Measurements from ENCODE around the gene OGFOD1.

The OGFOD1 gene

DNA sequence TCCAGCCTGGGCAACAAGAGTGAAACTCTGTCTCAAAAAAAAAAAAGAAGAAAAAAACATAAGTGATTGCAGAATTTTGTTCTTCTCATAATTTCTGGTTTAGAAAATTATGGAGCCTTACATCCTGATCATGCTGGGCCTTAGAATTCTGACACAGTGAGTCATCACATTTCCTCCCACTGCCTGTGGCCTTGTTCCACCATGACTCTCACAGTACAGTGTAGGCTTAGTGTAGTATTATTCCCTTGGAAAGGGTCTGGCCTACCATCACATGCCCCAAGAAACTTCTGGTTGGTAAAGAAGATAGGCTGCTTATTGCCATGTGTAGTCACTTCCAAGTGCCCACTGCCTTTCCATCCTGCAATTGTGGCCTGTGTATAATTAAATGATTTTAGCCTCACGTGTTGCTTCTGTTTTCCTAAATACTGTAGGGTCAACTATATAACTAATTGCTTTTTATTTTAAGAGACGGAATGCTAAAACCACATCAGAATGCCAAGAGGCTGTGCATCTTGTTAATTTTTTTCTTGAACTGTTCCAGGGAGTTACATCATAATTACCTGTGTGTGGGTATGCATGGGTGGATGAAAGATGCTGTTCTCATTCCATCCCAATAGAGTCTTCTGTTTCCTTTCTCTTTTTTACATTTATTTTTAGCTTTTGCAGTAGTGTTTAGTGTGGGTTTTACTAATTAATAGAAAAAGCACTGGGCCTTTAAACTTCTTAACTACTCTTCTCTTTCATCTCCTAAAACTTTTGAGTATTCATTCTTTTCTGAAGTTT, 25.9 kb downstream of the OGFOD1 start:
- TF ChIP-seq FOXP2 (optimal IDR thresholded peaks at IDR 0.05; ENCODE audit: borderline replicate concordance, extremely low read depth, extremely low read length, insufficient read depth) (no peak), SIN3A (IDR thresholded peaks at IDR 0.05; ENCODE audit: borderline replicate concordance, insufficient read depth, low read length) (no peak)

DNA sequence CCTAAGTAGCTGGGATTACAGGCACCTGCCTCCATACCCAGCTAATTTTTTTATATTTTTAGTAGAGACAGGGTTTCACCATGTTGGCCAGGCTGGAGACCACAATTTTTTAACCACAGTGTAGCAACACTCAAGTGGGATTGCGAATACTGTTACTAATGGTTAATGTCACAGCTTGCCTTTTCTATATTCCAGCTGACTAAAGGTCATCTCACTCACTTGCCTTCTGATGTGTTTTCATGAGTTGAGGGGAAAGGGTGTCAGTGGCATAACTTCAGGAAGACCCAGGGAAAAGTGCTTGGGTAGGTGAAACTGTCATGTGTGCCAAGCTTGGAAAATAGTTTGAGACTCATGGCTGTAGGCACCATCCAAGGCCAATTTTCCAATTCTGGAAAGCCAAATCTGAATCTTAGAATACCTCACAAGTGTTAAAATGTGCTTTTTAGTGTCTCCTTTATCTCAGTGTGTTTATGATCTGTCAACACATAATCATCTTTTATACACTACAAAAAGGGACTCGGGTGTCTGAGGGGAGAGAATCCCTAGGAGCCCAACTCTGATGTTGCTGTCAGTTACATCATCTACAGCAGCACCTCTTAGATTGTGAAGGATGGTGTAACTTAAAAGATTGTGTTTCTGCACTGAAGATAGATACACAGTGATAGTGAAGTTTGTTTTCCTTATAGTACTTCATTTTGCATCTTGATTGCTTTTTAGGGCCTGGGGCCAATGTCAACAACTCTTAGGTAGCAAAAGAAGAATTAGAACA, 27.1 kb downstream of the OGFOD1 start:
- TF ChIP-seq FOXP2 (optimal IDR thresholded peaks at IDR 0.05; ENCODE audit: borderline replicate concordance, extremely low read depth, extremely low read length, insufficient read depth) (no peak), TAF1 (IDR thresholded peaks at IDR 0.05; ENCODE audit: borderline replicate concordance, insufficient read depth, low read length) (no peak), SIN3A (IDR thresholded peaks at IDR 0.05; ENCODE audit: borderline replicate concordance, insufficient read depth, low read length) (no peak)

DNA sequence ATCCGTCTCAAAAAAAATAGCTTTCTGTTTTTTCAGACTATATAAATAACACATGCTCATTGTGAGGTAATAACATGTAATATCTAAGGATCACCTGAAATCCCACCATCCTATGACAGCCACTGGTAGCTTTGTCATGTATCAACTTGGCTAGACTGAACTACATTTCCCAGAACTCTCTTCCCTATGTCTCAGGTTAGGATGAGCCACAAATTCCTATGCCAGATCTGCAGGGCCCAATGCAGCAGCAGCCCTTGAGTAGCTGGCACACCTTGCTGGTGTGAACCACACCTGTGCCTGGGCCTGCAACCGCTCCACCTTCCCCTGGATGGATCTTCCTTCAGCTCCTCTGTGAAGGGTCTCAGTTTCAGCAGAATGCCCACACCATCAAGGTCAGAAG, 28.1 kb downstream of the OGFOD1 start:
- TF ChIP-seq POLR2AphosphoS5 (IDR thresholded peaks at IDR 0.05; ENCODE audit: low read depth, low read length), result no peak
- TF ChIP-seq, protein P1, sequence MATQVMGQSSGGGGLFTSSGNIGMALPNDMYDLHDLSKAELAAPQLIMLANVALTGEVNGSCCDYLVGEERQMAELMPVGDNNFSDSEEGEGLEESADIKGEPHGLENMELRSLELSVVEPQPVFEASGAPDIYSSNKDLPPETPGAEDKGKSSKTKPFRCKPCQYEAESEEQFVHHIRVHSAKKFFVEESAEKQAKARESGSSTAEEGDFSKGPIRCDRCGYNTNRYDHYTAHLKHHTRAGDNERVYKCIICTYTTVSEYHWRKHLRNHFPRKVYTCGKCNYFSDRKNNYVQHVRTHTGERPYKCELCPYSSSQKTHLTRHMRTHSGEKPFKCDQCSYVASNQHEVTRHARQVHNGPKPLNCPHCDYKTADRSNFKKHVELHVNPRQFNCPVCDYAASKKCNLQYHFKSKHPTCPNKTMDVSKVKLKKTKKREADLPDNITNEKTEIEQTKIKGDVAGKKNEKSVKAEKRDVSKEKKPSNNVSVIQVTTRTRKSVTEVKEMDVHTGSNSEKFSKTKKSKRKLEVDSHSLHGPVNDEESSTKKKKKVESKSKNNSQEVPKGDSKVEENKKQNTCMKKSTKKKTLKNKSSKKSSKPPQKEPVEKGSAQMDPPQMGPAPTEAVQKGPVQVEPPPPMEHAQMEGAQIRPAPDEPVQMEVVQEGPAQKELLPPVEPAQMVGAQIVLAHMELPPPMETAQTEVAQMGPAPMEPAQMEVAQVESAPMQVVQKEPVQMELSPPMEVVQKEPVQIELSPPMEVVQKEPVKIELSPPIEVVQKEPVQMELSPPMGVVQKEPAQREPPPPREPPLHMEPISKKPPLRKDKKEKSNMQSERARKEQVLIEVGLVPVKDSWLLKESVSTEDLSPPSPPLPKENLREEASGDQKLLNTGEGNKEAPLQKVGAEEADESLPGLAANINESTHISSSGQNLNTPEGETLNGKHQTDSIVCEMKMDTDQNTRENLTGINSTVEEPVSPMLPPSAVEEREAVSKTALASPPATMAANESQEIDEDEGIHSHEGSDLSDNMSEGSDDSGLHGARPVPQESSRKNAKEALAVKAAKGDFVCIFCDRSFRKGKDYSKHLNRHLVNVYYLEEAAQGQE (IDR thresholded peaks at IDR 0.05; ENCODE audit: insufficient read depth in 1 of 2, low read depth in 2 of 2, low read length in 2 of 2), result no peak
- TF ChIP-seq TAF1 (IDR thresholded peaks at IDR 0.05; ENCODE audit: borderline replicate concordance, insufficient read depth, low read length), result no peak
- TF ChIP-seq SIN3A (IDR thresholded peaks at IDR 0.05; ENCODE audit: borderline replicate concordance, insufficient read depth, low read length), result no peak

DNA sequence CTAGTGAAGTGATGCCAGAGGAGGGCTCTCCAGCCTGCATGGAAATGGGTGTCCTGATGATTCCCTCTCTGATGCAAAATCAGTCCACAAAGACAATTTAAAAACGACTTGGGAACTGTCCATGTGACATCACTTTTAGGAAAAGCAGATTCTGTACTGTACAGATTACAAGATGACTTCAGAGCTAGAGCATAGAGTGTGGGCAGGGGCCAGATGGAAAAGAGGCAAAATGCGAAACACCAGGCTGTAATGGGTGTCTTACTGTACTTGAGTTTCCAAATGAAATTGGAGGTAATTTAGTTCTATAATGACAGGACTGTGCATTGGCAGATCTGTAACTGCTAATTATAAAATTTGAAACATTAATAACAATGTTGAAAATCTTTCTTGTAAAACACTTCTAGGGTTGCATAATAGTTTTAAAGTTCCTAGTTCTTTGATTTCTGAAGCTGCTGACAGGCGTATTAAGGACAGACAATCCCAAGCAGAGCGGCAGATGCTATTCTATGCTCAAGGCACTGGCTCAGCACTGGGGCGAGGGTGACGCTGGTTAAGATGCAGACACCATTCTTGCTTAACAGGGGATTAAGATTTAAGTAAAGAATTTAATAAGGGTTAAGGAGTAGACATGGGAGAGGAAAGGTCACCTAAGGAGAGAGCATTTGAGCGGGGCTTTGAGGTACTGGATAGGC, 29.6 kb downstream of the OGFOD1 start:
- TF ChIP-seq POLR2AphosphoS5 (IDR thresholded peaks at IDR 0.05; ENCODE audit: low read depth, low read length) (no peak), SIN3A (IDR thresholded peaks at IDR 0.05; ENCODE audit: borderline replicate concordance, insufficient read depth, low read length) (no peak), FOXP2 (optimal IDR thresholded peaks at IDR 0.05; ENCODE audit: borderline replicate concordance, extremely low read depth, extremely low read length, insufficient read depth) (no peak), TAF1 (IDR thresholded peaks at IDR 0.05; ENCODE audit: borderline replicate concordance, insufficient read depth, low read length) (no peak)
- TF ChIP-seq, protein P1 (IDR thresholded peaks at IDR 0.05; ENCODE audit: insufficient read depth in 1 of 2, low read depth in 2 of 2, low read length in 2 of 2), result no peak

DNA sequence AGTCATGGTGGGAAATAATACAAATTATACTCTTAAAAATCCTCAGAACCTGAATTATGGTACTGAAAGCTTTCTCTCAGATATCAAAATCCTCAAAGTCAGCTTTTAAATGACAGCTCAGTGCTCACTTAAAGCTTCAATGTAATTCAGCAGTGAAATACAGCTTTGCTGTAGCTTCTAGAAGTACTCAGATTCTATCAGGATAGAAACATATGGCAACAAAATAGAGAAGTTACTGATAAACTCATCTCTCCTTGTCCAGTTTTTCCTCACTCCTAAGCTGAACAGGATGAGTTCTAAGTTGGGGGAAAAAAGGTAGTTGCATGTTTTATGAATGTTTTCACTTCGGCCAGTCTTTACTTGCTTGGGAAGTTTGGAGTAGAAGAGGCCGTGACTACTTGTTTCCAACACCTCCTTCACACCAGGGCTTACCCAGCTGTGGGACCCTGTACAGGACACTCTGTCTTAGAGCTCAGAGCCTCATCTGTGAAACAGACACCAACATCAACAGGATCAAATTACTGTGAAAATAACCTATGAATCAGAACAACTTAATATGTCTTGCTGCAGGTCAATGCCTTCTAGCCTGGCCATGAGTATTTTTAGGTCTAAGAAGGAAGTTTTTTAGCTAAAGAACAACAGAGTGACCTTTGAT, 30.2 kb downstream of the OGFOD1 start:
- TF ChIP-seq SIN3A (IDR thresholded peaks at IDR 0.05; ENCODE audit: borderline replicate concordance, insufficient read depth, low read length), result no peak
- TF ChIP-seq POLR2AphosphoS5 (IDR thresholded peaks at IDR 0.05; ENCODE audit: low read depth, low read length), result no peak
- no peak for TF ChIP-seq TAF1 (IDR thresholded peaks at IDR 0.05; ENCODE audit: borderline replicate concordance, insufficient read depth, low read length)
- no peak for TF ChIP-seq FOXP2 (optimal IDR thresholded peaks at IDR 0.05; ENCODE audit: borderline replicate concordance, extremely low read depth, extremely low read length, insufficient read depth)
- TF ChIP-seq, protein P1 (IDR thresholded peaks at IDR 0.05; ENCODE audit: insufficient read depth in 1 of 2, low read depth in 2 of 2, low read length in 2 of 2), result no peak

All from PFSK-1 (cell line).